HepG2 (cell line): ENCODE measurements around the gene UTS2R. TPM values are rescaled to one million over a fixed set of nuclear protein-coding genes. Genes with fewer than 3 reads are reported as not detected.

ENCODE experiments used
- BRD4 ChIP-seq: sonication (generic); formaldehyde crosslinking; IDR thresholded peaks from 2 replicates; pipeline ENCODE4 v1.4.0; 2020; ENCODE audit warnings: missing genetic modification reagents
- HOXA9 ChIP-seq: sonication (generic); formaldehyde crosslinking; IDR thresholded peaks from 2 replicates; pipeline ENCODE4 v1.8.1; 2022; ENCODE audit warnings: missing genetic modification reagents, mild to moderate bottlenecking, moderate library complexity, borderline replicate concordance
- IKZF4 ChIP-seq: sonication (generic); formaldehyde crosslinking; IDR thresholded peaks from 2 replicates; pipeline ENCODE4 v1.5.1; 2020; ENCODE audit warnings: borderline replicate concordance, mild to moderate bottlenecking, low read depth, missing genetic modification reagents; ENCODE audit errors: not compliant biosample characterization
- KLF13 ChIP-seq: sonication (generic); formaldehyde crosslinking; IDR thresholded peaks from 2 replicates; pipeline ENCODE4 v1.4.0; 2020; ENCODE audit warnings: mild to moderate bottlenecking, missing genetic modification reagents
- LRRFIP1 ChIP-seq: sonication (generic); formaldehyde crosslinking; conservative IDR thresholded peaks from 2 replicates; pipeline ENCODE4 v1.4.0; 2020; ENCODE audit warnings: missing genetic modification reagents
- MIXL1 ChIP-seq: IDR thresholded peaks from 2 replicates; pipeline ENCODE4 v1.6.1; 2016
- NKX3-1 ChIP-seq: sonication (generic); formaldehyde crosslinking; IDR thresholded peaks from 2 replicates; pipeline ENCODE4 v1.5.0; 2020; ENCODE audit warnings: missing genetic modification reagents
- RBM39 ChIP-seq: fragments of 200-400 bp; formaldehyde crosslinking; IDR thresholded peaks from one replicate; pipeline ENCODE4 v1.6.1; 2018; ENCODE audit warnings: antibody characterized with exemption, mild to moderate bottlenecking, low read depth, low read length; ENCODE audit not compliant: poor library complexity, severe bottlenecking
- REPIN1 ChIP-seq: sonication (generic); formaldehyde crosslinking; IDR thresholded peaks from 2 replicates; pipeline ENCODE4 v1.8.0; 2022; ENCODE audit warnings: missing genetic modification reagents, low read depth, mild to moderate bottlenecking, borderline replicate concordance
- SETDB1 ChIP-seq: sonication (generic); formaldehyde crosslinking; IDR thresholded peaks from 2 replicates; pipeline ENCODE4 v1.5.1; 2020; ENCODE audit warnings: missing genetic modification reagents, mild to moderate bottlenecking, borderline replicate concordance
- SRY ChIP-seq: sonication (generic); formaldehyde crosslinking; IDR thresholded peaks from 2 replicates; pipeline ENCODE4 v1.8.0; 2022; ENCODE audit warnings: mild to moderate bottlenecking, missing genetic modification reagents
- SSRP1 ChIP-seq: IDR thresholded peaks from 2 replicates; pipeline ENCODE4 v1.6.1; 2016; ENCODE audit warnings: control low read depth
- YEATS4 ChIP-seq: sonication (generic); formaldehyde crosslinking; IDR thresholded peaks from 2 replicates; pipeline ENCODE4 v1.4.0; 2020; ENCODE audit warnings: missing genetic modification reagents, borderline replicate concordance
- ZBTB8A ChIP-seq: sonication (generic); formaldehyde crosslinking; IDR thresholded peaks from 2 replicates; pipeline ENCODE4 v1.4.0; 2020; ENCODE audit warnings: mild to moderate bottlenecking, low read depth, missing genetic modification reagents, borderline replicate concordance
- ZNF430 ChIP-seq: sonication (generic); formaldehyde crosslinking; IDR thresholded peaks from 2 replicates; pipeline ENCODE4 v1.9.0; 2021; ENCODE audit warnings: mild to moderate bottlenecking, missing genetic modification reagents
- ZNF724P ChIP-seq: sonication (generic); formaldehyde crosslinking; IDR thresholded peaks from 2 replicates; pipeline ENCODE4 v1.8.0; 2022; ENCODE audit warnings: missing genetic modification reagents, borderline replicate concordance
- ZNF761 ChIP-seq: sonication (generic); formaldehyde crosslinking; conservative IDR thresholded peaks from 2 replicates; pipeline ENCODE4 v1.4.0; 2020; ENCODE audit warnings: mild to moderate bottlenecking, missing genetic modification reagents
- ZNF782 ChIP-seq: sonication (generic); formaldehyde crosslinking; IDR thresholded peaks from 2 replicates; pipeline ENCODE4 v1.4.0; 2020; ENCODE audit warnings: missing genetic modification reagents, mild to moderate bottlenecking, borderline replicate concordance
- ZSCAN9 ChIP-seq: IDR thresholded peaks from 2 replicates; pipeline ENCODE4 v1.6.1; 2016; ENCODE audit warnings: borderline replicate concordance
- polyA plus RNA-seq, 8 experiments: library from polyadenylated mRNA; depleted of rRNA in 3 of 8; stranded (reverse) in 7 of 8; unstranded in 1 of 8; fragments of >200 nt; fragmentation: Illumina TruSeq in 4 of 8; extraction: Trizol in 4 of 8; gene quantifications; 2 replicates each; pipeline versions ENCODE4 v1.2.1 to v1.2.3, GENCODE V29; 2011 to 2016; ENCODE audit warnings: low read depth in 4 of 8, missing spikeins in 1 of 8, mixed read lengths in 1 of 8; ENCODE audit not compliant: insufficient read depth in 1 of 8
- total RNA-seq, 5 experiments: library from RNA; depleted of rRNA; stranded (reverse); fragments of >200 nt; fragmentation: Illumina TruSeq; extraction: Trizol; gene quantifications; 2 replicates each; pipeline ENCODE4 v1.2.3, GENCODE V29; 2016; ENCODE audit warnings: low read depth in 1 of 5
- TF ChIP-seq, protein P1 (sequence below): sonication (generic); formaldehyde crosslinking; IDR thresholded peaks from 2 replicates; pipeline ENCODE4 v1.5.1; 2020; ENCODE audit warnings: missing genetic modification reagents, mild to moderate bottlenecking, borderline replicate concordance
- TF ChIP-seq, protein P2 (sequence below): sonication (generic); formaldehyde crosslinking; IDR thresholded peaks from 2 replicates; pipeline ENCODE4 v1.5.0; 2020; ENCODE audit warnings: missing genetic modification reagents, mild to moderate bottlenecking, borderline replicate concordance

Gene UTS2R
- total and polyA plus RNA-seq, 2 of the 13 experiments (the other 11 are each of a cell fraction or from before 2014, with no cell fraction given) = 0.13 to 0.15 TPM

DNA sequence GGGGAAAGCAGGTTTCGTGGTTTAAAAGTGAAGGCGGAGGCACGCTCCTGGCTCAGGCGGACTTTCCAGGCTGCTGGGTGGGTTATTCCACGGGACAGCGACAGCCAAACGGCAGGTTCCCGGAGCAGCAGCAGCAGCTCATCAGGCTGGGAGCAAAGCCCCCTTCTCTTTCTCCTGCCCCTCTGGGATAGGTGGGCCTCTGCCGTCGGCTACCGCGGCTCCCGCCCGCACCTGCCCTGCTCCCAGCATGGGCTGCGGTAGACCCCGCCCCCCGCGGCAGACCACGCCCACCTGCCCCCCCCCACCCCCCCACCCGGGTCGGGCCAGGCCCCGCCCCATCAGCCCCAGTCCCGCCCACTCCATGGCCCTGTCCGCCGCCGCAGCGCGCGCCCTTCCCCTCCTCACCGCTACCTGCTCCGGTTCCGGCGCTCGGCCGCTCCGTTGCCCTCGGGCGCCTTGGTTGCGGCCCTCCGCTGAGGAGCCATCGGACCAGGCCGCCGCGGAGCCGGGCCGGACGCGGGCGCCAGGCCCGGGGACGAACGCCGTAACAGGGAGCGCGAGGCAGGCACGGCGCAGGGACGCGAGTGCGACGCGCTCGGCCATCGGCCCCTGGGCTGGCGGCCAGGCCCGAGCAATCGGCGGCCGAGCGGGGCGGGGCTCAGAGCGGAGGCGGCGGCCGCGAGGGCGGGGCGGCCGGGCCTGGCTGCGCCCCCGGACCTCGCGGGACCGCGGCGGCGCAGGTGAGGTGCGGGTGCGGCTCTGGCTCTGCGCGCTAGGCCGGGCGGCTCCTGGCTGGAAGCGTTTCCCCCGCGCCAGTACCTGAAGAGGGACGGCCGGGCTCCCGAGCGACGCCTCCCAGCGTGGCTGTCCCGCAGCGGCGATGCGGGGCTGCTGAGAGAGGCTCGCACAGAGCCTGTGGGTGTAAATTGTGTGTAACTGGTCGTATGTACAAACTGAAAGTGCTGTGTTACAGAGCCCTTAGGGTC, 46.7 kb downstream of the UTS2R start, which contains the start of the genes HEXD and OGFOD3 (continued):
- TF ChIP-seq REPIN1 (CRISPR knock-in tag) = peak; percentile 91
- peak; percentile 28; the same call in 1 of the 2 replicates for TF ChIP-seq BRD4
- TF ChIP-seq IKZF4 (CRISPR knock-in tag) = peak; percentile 92
- peak; percentile 91 for TF ChIP-seq ZNF430 (CRISPR knock-in tag)
- peak; percentile 95 for TF ChIP-seq YEATS4 (CRISPR knock-in tag)
- peak; percentile 89; the same call in 1 of the 2 replicates for TF ChIP-seq ZNF724P
- TF ChIP-seq, protein P1, sequence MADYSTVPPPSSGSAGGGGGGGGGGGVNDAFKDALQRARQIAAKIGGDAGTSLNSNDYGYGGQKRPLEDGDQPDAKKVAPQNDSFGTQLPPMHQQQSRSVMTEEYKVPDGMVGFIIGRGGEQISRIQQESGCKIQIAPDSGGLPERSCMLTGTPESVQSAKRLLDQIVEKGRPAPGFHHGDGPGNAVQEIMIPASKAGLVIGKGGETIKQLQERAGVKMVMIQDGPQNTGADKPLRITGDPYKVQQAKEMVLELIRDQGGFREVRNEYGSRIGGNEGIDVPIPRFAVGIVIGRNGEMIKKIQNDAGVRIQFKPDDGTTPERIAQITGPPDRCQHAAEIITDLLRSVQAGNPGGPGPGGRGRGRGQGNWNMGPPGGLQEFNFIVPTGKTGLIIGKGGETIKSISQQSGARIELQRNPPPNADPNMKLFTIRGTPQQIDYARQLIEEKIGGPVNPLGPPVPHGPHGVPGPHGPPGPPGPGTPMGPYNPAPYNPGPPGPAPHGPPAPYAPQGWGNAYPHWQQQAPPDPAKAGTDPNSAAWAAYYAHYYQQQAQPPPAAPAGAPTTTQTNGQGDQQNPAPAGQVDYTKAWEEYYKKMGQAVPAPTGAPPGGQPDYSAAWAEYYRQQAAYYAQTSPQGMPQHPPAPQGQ (CRISPR knock-in tag) = 0 out of 2 replicates have a peak, but pooled peaks have one; percentile 12
- TF ChIP-seq ZNF761 (CRISPR knock-in tag) = peak; percentile 49; the same call in 1 of the 2 replicates
- no peak for TF ChIP-seq ZNF782 (CRISPR knock-in tag)
- TF ChIP-seq, protein P2, sequence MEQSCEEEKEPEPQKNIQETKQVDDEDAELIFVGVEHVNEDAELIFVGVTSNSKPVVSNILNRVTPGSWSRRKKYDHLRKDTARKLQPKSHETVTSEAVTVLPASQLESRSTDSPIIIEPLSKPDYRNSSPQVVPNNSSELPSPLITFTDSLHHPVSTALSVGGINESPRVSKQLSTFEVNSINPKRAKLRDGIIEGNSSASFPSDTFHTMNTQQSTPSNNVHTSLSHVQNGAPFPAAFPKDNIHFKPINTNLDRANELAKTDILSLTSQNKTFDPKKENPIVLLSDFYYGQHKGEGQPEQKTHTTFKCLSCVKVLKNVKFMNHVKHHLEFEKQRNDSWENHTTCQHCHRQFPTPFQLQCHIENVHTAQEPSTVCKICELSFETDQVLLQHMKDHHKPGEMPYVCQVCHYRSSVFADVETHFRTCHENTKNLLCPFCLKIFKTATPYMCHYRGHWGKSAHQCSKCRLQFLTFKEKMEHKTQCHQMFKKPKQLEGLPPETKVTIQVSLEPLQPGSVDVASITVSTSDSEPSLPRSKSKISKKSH (CRISPR knock-in tag) = no peak
- no peak for TF ChIP-seq SSRP1 (CRISPR knock-in tag)
- no peak for TF ChIP-seq LRRFIP1
- no peak for TF ChIP-seq ZBTB8A (CRISPR knock-in tag)
- TF ChIP-seq KLF13 = 0 out of 2 replicates have a peak, but pooled peaks have one; percentile 20
- peak; percentile 82; the same call in 1 of the 2 replicates for TF ChIP-seq HOXA9 (CRISPR knock-in tag)
- TF ChIP-seq SETDB1 = no peak
- TF ChIP-seq RBM39 = peak; percentile 48
- no peak; the same call in 1 of the 2 replicates for TF ChIP-seq ZSCAN9 (CRISPR knock-in tag)
- no peak; the same call in none of the 2 replicates for TF ChIP-seq NKX3-1 (CRISPR knock-in tag)
- TF ChIP-seq MIXL1 (CRISPR knock-in tag) = no peak
- TF ChIP-seq SRY (CRISPR knock-in tag) = peak; percentile 47
